HepG2 (cell line): ENCODE data around the gene DAZL.

Experiments used
- BHLHE40 ChIP-seq: IDR thresholded peaks from 2 replicates; pipeline ENCODE4 v1.6.1; 2011; ENCODE audit warnings: low read length, improper control_type of control experiment
- HMGXB4 ChIP-seq, 2 experiments: sonication (generic) in 1 of 2; formaldehyde crosslinking in 1 of 2; IDR thresholded peaks; 2 replicates each; pipeline versions ENCODE4 v1.4.0 to v1.6.1; 2018 to 2020; ENCODE audit warnings: missing genetic modification reagents in 2 of 2, borderline replicate concordance in 1 of 2, low read depth in 1 of 2, mild to moderate bottlenecking in 1 of 2, missing biosample characterization in 1 of 2
- NFYB ChIP-seq: sonication (generic); formaldehyde crosslinking; IDR thresholded peaks from 2 replicates; pipeline ENCODE4 v1.4.0; 2020; ENCODE audit warnings: missing genetic modification reagents
- PTBP1 ChIP-seq: fragments of 200-400 bp; formaldehyde crosslinking; IDR thresholded peaks from 2 replicates; pipeline ENCODE4 v1.6.1; 2018; ENCODE audit warnings: low read length, low read depth; ENCODE audit not compliant: poor library complexity, severe bottlenecking

GRCh38 chr3:16568115-16568514 is 37.1 kb downstream of the DAZL start:
- TF ChIP-seq HMGXB4 (CRISPR knock-in tag; IDR thresholded peaks at IDR 0.05; ENCODE audit: borderline replicate concordance in 1 of 2, low read depth in 1 of 2) (no peak), BHLHE40 (no peak), NFYB (CRISPR knock-in tag) (no peak), PTBP1 (no peak)
